Kidney (tissue), 14 donors: ENCODE data around the gene GRIK1. TPM values are rescaled to one million over a fixed set of nuclear protein-coding genes. Genes with fewer than 3 reads are reported as not detected.
A peak's percentile ranks its signal among the peaks of the same experiment; 100 is the strongest.

ENCODE experiments used
- DNase-seq, 5 donors: peaks; one replicate each; pipeline ENCODE4 v3.0.0-alpha.2; 2013 to 2020
- FAIRE-seq: peaks from 2 replicates; lab custom pipeline; 2012; peaks lifted over from hg19 to GRCh38; lab: Jason Lieb, UNC
- H3K27ac ChIP-seq, 2 donors: one replicate each; pipeline ENCODE4 v1.7.0; 2013; ENCODE audit warnings: low read depth in 2 of 2, low read length in 2 of 2, inconsistent platforms in 1 of 2
- H3K27me3 ChIP-seq: one replicate; pipeline ENCODE4 v1.7.1; 2013; ENCODE audit warnings: low read length, inconsistent platforms; ENCODE audit not compliant: control insufficient read depth, insufficient read depth
- H3K36me3 ChIP-seq, 3 donors: one replicate each; pipeline versions ENCODE4 v1.7.0 to v1.7.1; 2013; ENCODE audit warnings: low read length in 3 of 3, control low read depth in 1 of 3, inconsistent platforms in 1 of 3; ENCODE audit not compliant: insufficient read depth in 3 of 3, control insufficient read depth in 2 of 3
- H3K4me1 ChIP-seq, 3 donors: one replicate each; pipeline versions ENCODE4 v1.7.0 to v1.7.1; 2013; ENCODE audit warnings: low read length in 3 of 3, inconsistent platforms in 1 of 3, low read depth in 1 of 3; ENCODE audit not compliant: control insufficient read depth in 2 of 3, insufficient read depth in 2 of 3
- H3K4me3 ChIP-seq, 3 donors: one replicate each; pipeline versions ENCODE4 v1.7.0 to v1.8.1; 2013; ENCODE audit warnings: low read length in 3 of 3, control low read depth in 1 of 3, inconsistent platforms in 1 of 3
- H3K9ac ChIP-seq, 3 donors: one replicate each; pipeline versions ENCODE4 v1.7.0 to v1.7.1; 2013; ENCODE audit warnings: low read length in 3 of 3, control low read depth in 1 of 3, inconsistent platforms in 1 of 3
- H3K9me3 ChIP-seq, 3 donors: one replicate each; pipeline versions ENCODE4 v1.7.0 to v1.7.1; 2013; ENCODE audit warnings: low read length in 3 of 3, control low read depth in 1 of 3, inconsistent platforms in 1 of 3; ENCODE audit not compliant: control insufficient read depth in 2 of 3, insufficient read depth in 1 of 3
- CTCF ChIP-seq: IDR thresholded peaks from 3 replicates; pipeline ENCODE4 v1.5.1; 2012; ENCODE audit warnings: mild to moderate bottlenecking, moderate library complexity, borderline replicate concordance; ENCODE audit not compliant: insufficient read depth; ENCODE audit errors: extremely low read depth
- intact Hi-C: fragments of 100-400 bp; cut with DNase I; formaldehyde crosslinking; loops from one replicate; pipeline ENCODE4 v1.11.1; 2022
- polyA plus RNA-seq: library from polyadenylated mRNA; stranded (reverse); fragments of 350-450 nt; fragmentation: Illumina TruSeq; extraction: RNeasy Lipid Tissue Mini Kit (QIAGEN cat#74804); gene quantifications from one replicate; pipeline ENCODE4 v1.2.3, GENCODE V29; 2014; ENCODE audit warnings: low read depth, low replicate concordance; ENCODE audit not compliant: insufficient read depth
- total RNA-seq: library from RNA; stranded (reverse); fragmentation: NEBNext Ultra II Directional; extraction: Animal tissue kit (Norgen Biotek cat#: 25700); gene quantifications from one replicate; pipeline ENCODE4 v1.2.1, GENCODE V29; 2021
- donor health status: control.
- donor health status: control.
- donor health status: control.
- donor health status: control.
- donor health status: control.
- donor health status: DM: yes; HTN: yes; CAD: no.
- donor health status: Normal renal cell carcinoma (clear cell type).

The GRIK1 gene
- total and polyA plus RNA-seq, 2 donors from 2014 or later = not detected

- Histone ChIP-seq H3K27me3 (no peaks in the 10 kb centered on the region), H3K36me3 (no peaks in the 10 kb centered on the region), H3K9ac (no peak overlapping the region), H3K4me1 (no peaks in the 10 kb centered on the region), H3K27ac (no peak overlapping the region), H3K9me3 (no peaks in the 10 kb centered on the region), H3K4me3 (no peak overlapping the region)
- DNase-seq = no peak
- FAIRE-seq = no peak
- TF ChIP-seq CTCF = no peak
- intact Hi-C loops = no loop called here
Observed at GRCh38 chr21:29678626-29679025, 261.2 kb downstream of the GRIK1 start.

- FAIRE-seq = no peak
Observed at GRCh38 chr21:29677326-29677725, 262.5 kb downstream of the GRIK1 start.

GRCh38 chr21:29676395-29676794 is 263.4 kb downstream of the GRIK1 start:
- Histone ChIP-seq H3K4me1 (no peaks in the 10 kb centered on the region), H3K9ac (no peak overlapping the region), H3K4me3 (no peak overlapping the region), H3K27ac (no peak overlapping the region), H3K27me3 (no peaks in the 10 kb centered on the region), H3K9me3 (no peaks in the 10 kb centered on the region), H3K36me3 (no peaks in the 10 kb centered on the region)
- DNase-seq = no peak
- intact Hi-C loops = no loop called here
- FAIRE-seq = no peak
- no peak for TF ChIP-seq CTCF

More at GRCh38 chr21:29677326-29677725, 262.5 kb downstream of the GRIK1 start:
- Histone ChIP-seq H3K4me3 (no peak overlapping the region), H3K27ac (no peak overlapping the region), H3K9me3 (no peaks in the 10 kb centered on the region), H3K36me3 (no peaks in the 10 kb centered on the region), H3K4me1 (no peaks in the 10 kb centered on the region), H3K9ac (no peak overlapping the region), H3K27me3 (no peaks in the 10 kb centered on the region)
- no peak for TF ChIP-seq CTCF
- peak in 2 of 5 donors; percentile 16 to 24 for DNase-seq
- intact Hi-C loops = no loop called here

- no peak overlapping the region for H3K9ac ChIP-seq
- no peak overlapping the region for H3K4me3 ChIP-seq
- intact Hi-C loops = no loop called here
- no peak overlapping the region for H3K27ac ChIP-seq
- TF ChIP-seq CTCF = no peak
- DNase-seq (no peak), FAIRE-seq (no peak)
- H3K27me3 ChIP-seq = no peaks in the 10 kb centered on the region
- no peaks in the 10 kb centered on the region for H3K36me3 ChIP-seq
- H3K9me3 ChIP-seq = no peaks in the 10 kb centered on the region
- H3K4me1 ChIP-seq = no peaks in the 10 kb centered on the region
Observed at GRCh38 chr21:29675451-29675850, 264.3 kb downstream of the GRIK1 start.
